ENCODE data around the gene CPNE4.

Gene CPNE4

GRCh38 chr3:131735116-131735515, 299.7 kb downstream of the CPNE4 start:
- DNase-seq (ENCODE audit: low read depth): no peak

- DNase-seq (ENCODE audit: low read depth): no peak
These were observed 301.6 kb downstream of the CPNE4 start for GRCh38 chr3:131733086-131733841.

GRCh38 chr3:131731709-131732108, 303.1 kb downstream of the CPNE4 start:
- DNase-seq (ENCODE audit: low read depth): no peak

- no peak for DNase-seq (ENCODE audit: low read depth)
These were observed 304.2 kb downstream of the CPNE4 start for GRCh38 chr3:131730581-131730980.

- DNase-seq (ENCODE audit: low read depth): no peak
These were observed 305.2 kb downstream of the CPNE4 start for GRCh38 chr3:131729643-131730017.

GRCh38 chr3:131728898-131729642, 305.7 kb downstream of the CPNE4 start:
- no peak for DNase-seq (ENCODE audit: low read depth)

- no peak for DNase-seq (ENCODE audit: low read depth)
These were observed 309.4 kb downstream of the CPNE4 start for GRCh38 chr3:131725414-131725813.

- DNase-seq (ENCODE audit: low read depth): no peak
These were observed 311.5 kb downstream of the CPNE4 start for GRCh38 chr3:131723343-131723742.

GRCh38 chr3:131717493-131717892, 317.3 kb downstream of the CPNE4 start:
- no peak for DNase-seq (ENCODE audit: low read depth)

- DNase-seq (ENCODE audit: low read depth): no peak
These were observed 317.9 kb downstream of the CPNE4 start for GRCh38 chr3:131716943-131717342.

GRCh38 chr3:131716007-131716406, 318.8 kb downstream of the CPNE4 start:
- DNase-seq (ENCODE audit: low read depth): no peak

GRCh38 chr3:131714585-131715220, 320.1 kb downstream of the CPNE4 start:
- no peak for DNase-seq (ENCODE audit: low read depth)

- no peak for DNase-seq (ENCODE audit: low read depth)
These were observed 321.2 kb downstream of the CPNE4 start for GRCh38 chr3:131713416-131714123.

- no peak for DNase-seq (ENCODE audit: low read depth)
These were observed 322.2 kb downstream of the CPNE4 start for GRCh38 chr3:131712662-131713061.

GRCh38 chr3:131711114-131711768, 323.6 kb downstream of the CPNE4 start:
- no peak for DNase-seq (ENCODE audit: low read depth)

GRCh38 chr3:131708241-131708640, 326.6 kb downstream of the CPNE4 start:
- DNase-seq (ENCODE audit: low read depth): no peak

GRCh38 chr3:131705558-131706051, 329.2 kb downstream of the CPNE4 start:
- DNase-seq (ENCODE audit: low read depth): no peak

- DNase-seq (ENCODE audit: low read depth): no peak
These were observed 329.7 kb downstream of the CPNE4 start for GRCh38 chr3:131705099-131705498.

- no peak for DNase-seq (ENCODE audit: low read depth)
These were observed 330.7 kb downstream of the CPNE4 start for GRCh38 chr3:131704098-131704497.

GRCh38 chr3:131702146-131702545, 332.7 kb downstream of the CPNE4 start:
- DNase-seq (ENCODE audit: low read depth): no peak

- DNase-seq (ENCODE audit: low read depth): no peak
These were observed 333.6 kb downstream of the CPNE4 start for GRCh38 chr3:131701153-131701770.

Measured in HS-27A (cell line).